Kidney (tissue), 14 donors: Measurements from ENCODE around the gene TPBGL. TPM values are rescaled to one million over a fixed set of nuclear protein-coding genes. Genes with fewer than 3 reads are reported as not detected.
A peak's percentile ranks its signal among the peaks of the same experiment; 100 is the strongest.

Experiments used
- DNase-seq, 5 donors: peaks; one replicate each; pipeline ENCODE4 v3.0.0-alpha.2; 2013 to 2020
- FAIRE-seq: peaks from 2 replicates; lab custom pipeline; 2012; peaks lifted over from hg19 to GRCh38; lab: Jason Lieb, UNC
- H3K27ac ChIP-seq, 2 donors: one replicate each; pipeline ENCODE4 v1.7.0; 2013; ENCODE audit warnings: low read depth in 2 of 2, low read length in 2 of 2, inconsistent platforms in 1 of 2
- H3K27me3 ChIP-seq: one replicate; pipeline ENCODE4 v1.7.1; 2013; ENCODE audit warnings: low read length, inconsistent platforms; ENCODE audit not compliant: control insufficient read depth, insufficient read depth
- H3K36me3 ChIP-seq, 3 donors: one replicate each; pipeline versions ENCODE4 v1.7.0 to v1.7.1; 2013; ENCODE audit warnings: low read length in 3 of 3, control low read depth in 1 of 3, inconsistent platforms in 1 of 3; ENCODE audit not compliant: insufficient read depth in 3 of 3, control insufficient read depth in 2 of 3
- H3K4me1 ChIP-seq, 3 donors: one replicate each; pipeline versions ENCODE4 v1.7.0 to v1.7.1; 2013; ENCODE audit warnings: low read length in 3 of 3, inconsistent platforms in 1 of 3, low read depth in 1 of 3; ENCODE audit not compliant: control insufficient read depth in 2 of 3, insufficient read depth in 2 of 3
- H3K4me3 ChIP-seq, 3 donors: one replicate each; pipeline versions ENCODE4 v1.7.0 to v1.8.1; 2013; ENCODE audit warnings: low read length in 3 of 3, control low read depth in 1 of 3, inconsistent platforms in 1 of 3
- H3K9ac ChIP-seq, 3 donors: one replicate each; pipeline versions ENCODE4 v1.7.0 to v1.7.1; 2013; ENCODE audit warnings: low read length in 3 of 3, control low read depth in 1 of 3, inconsistent platforms in 1 of 3
- H3K9me3 ChIP-seq, 3 donors: one replicate each; pipeline versions ENCODE4 v1.7.0 to v1.7.1; 2013; ENCODE audit warnings: low read length in 3 of 3, control low read depth in 1 of 3, inconsistent platforms in 1 of 3; ENCODE audit not compliant: control insufficient read depth in 2 of 3, insufficient read depth in 1 of 3
- intact Hi-C: fragments of 100-400 bp; cut with DNase I; formaldehyde crosslinking; loops from one replicate; pipeline ENCODE4 v1.11.1; 2022
- polyA plus RNA-seq: library from polyadenylated mRNA; stranded (reverse); fragments of 350-450 nt; fragmentation: Illumina TruSeq; extraction: RNeasy Lipid Tissue Mini Kit (QIAGEN cat#74804); gene quantifications from one replicate; pipeline ENCODE4 v1.2.3, GENCODE V29; 2014; ENCODE audit warnings: low read depth, low replicate concordance; ENCODE audit not compliant: insufficient read depth
- total RNA-seq: library from RNA; stranded (reverse); fragmentation: NEBNext Ultra II Directional; extraction: Animal tissue kit (Norgen Biotek cat#: 25700); gene quantifications from one replicate; pipeline ENCODE4 v1.2.1, GENCODE V29; 2021
- TF ChIP-seq, protein P1 (sequence below): IDR thresholded peaks from 3 replicates; pipeline ENCODE4 v1.5.1; 2012; ENCODE audit warnings: mild to moderate bottlenecking, moderate library complexity, borderline replicate concordance; ENCODE audit not compliant: insufficient read depth; ENCODE audit errors: extremely low read depth
- donor health status: control.
- donor health status: control.
- donor health status: control.
- donor health status: control.
- donor health status: control.
- donor health status: DM: yes; HTN: yes; CAD: no.
- donor health status: Normal renal cell carcinoma (clear cell type).

Gene TPBGL
- total and polyA plus RNA-seq, 2 donors from 2014 or later: 0.13 to 0.69 TPM

DNA sequence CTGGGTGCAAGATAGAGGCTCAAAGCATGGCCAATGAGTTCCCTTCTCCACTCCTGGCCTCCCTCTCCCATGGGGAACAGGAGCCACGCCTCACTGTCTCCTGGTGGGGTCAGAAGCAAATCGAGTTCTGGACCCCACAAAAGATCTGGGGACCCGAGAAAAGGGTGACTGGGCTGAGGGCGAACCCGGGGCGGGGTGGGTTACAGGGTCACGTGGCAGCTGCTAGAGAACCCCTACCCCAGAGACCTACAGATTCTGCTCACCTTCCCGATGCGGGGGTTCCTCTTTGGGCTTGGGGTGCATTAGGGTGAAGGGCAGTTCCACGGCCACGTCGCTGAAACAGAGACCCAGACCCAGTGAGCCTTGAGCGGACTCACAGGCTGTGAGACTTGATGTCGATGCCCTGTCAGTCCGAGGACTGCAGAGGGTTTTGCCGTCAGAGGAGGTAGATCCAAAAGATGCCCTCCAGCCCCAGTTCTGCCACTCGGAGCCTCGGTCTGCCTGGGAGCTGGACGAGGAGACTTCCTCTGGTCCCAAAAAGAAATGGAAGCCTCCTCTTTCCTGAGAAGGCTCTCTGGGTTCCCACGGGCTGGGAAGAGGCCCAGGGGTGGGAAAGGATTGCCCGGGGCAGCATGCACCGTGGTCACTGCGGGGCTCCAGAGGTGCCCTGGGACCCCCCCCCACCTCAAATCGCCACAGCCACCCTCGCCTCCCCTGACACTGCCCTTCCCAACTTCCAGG lies 28.2 kb downstream of the TPBGL start:
- Histone ChIP-seq H3K4me3 (no peak overlapping the region), H3K9me3 (no peaks in the 10 kb centered on the region), H3K9ac (no peak overlapping the region), H3K27ac (no peak overlapping the region), H3K36me3 (peaks cover 0 to 2% (median under 1%) of the 10 kb centered on the region in 3 donors), H3K4me1 (no peaks in the 10 kb centered on the region), H3K27me3 (no peaks in the 10 kb centered on the region)
- intact Hi-C loops: no loop called here
- DNase-seq (peak in 2 of 5 donors; percentile 34 to 57), FAIRE-seq (no peak)
- TF ChIP-seq, protein P1, sequence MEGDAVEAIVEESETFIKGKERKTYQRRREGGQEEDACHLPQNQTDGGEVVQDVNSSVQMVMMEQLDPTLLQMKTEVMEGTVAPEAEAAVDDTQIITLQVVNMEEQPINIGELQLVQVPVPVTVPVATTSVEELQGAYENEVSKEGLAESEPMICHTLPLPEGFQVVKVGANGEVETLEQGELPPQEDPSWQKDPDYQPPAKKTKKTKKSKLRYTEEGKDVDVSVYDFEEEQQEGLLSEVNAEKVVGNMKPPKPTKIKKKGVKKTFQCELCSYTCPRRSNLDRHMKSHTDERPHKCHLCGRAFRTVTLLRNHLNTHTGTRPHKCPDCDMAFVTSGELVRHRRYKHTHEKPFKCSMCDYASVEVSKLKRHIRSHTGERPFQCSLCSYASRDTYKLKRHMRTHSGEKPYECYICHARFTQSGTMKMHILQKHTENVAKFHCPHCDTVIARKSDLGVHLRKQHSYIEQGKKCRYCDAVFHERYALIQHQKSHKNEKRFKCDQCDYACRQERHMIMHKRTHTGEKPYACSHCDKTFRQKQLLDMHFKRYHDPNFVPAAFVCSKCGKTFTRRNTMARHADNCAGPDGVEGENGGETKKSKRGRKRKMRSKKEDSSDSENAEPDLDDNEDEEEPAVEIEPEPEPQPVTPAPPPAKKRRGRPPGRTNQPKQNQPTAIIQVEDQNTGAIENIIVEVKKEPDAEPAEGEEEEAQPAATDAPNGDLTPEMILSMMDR: no peak

DNA sequence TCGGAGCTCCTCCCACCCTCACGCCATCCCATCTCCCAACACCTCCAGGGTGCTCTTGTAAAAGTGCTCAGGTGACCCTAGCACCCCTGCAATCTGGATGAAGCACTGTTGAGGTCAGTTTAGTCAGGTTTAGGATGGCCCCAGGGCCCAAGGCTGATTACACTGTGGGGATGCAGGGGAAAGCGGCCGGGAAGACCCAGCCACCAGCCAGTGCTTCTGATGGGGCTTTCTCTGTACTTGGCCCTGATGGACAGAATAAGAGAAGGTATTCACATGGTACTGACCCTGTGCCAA lies 28.7 kb downstream of the TPBGL start:
- H3K4me3 ChIP-seq: no peak overlapping the region
- TF ChIP-seq, protein P1: no peak
- no peak for FAIRE-seq
- no peak overlapping the region for H3K9ac ChIP-seq
- H3K9me3 ChIP-seq: no peaks in the 10 kb centered on the region
- DNase-seq: no peak
- H3K27me3 ChIP-seq: no peaks in the 10 kb centered on the region
- no peaks in the 10 kb centered on the region for H3K4me1 ChIP-seq
- intact Hi-C loops: no loop called here
- H3K36me3 ChIP-seq: peaks cover 0 to 5% (median 2%) of the 10 kb centered on the region in 3 donors
- H3K27ac ChIP-seq: no peak overlapping the region

DNA sequence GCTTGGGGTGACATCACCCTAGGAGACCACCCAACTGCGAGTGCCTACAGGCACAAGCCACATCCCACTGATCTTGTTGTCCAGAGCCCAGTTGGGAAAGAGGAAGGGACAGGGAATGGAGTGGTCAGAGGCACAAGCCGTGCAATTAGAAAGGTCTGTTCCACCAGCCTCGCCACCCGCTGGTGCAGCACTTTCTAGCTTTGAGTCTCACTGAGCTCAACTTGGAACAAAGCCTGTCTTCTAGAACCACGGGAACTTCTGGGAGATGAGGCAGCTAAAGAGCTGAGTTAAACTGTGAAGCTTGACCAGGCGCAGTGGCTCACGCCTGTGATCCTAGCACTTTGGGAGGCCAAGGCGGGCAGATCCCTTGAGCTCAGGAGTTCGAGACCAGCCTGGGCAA lies 29.3 kb downstream of the TPBGL start:
- Histone ChIP-seq H3K9me3 (no peaks in the 10 kb centered on the region), H3K27ac (no peak overlapping the region), H3K4me3 (no peak overlapping the region), H3K4me1 (no peaks in the 10 kb centered on the region), H3K27me3 (no peaks in the 10 kb centered on the region), H3K9ac (no peak overlapping the region), H3K36me3 (peaks cover 0 to 5% (median 2%) of the 10 kb centered on the region in 3 donors)
- TF ChIP-seq, protein P1: no peak
- DNase-seq: peak in 2 of 5 donors; percentile 22 to 25
- FAIRE-seq: no peak
- intact Hi-C loops: no loop called here

DNA sequence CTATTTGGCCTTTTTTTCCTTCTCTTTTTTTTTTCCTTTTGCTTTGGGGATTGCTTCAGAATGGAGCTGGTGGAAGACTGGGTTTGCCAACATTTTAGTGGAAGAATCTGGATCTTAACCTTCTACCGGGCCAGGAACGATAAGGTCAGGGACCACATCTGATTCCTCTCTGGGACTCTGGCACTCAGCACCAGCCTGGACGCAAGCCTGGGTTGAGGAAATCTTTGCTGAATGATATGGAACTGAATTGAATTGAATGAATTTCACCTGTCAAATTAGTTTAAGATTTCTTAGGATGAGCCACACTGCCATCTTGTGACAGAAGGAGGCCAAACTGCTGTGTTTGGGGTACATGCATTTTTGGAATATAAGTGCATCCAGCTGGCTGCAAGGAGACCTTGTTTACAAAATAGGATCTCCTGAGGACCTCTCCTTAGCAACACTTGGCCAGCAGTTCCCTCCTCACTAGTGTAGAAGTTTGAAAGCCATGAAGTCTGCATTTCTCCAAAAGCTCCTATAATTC lies 30.4 kb downstream of the TPBGL start:
- Histone ChIP-seq H3K4me3 (no peak overlapping the region), H3K27ac (no peak overlapping the region), H3K36me3 (peaks cover 0 to 9% (median 2%) of the 10 kb centered on the region in 3 donors), H3K9ac (no peak overlapping the region), H3K4me1 (no peaks in the 10 kb centered on the region), H3K27me3 (no peaks in the 10 kb centered on the region), H3K9me3 (no peaks in the 10 kb centered on the region)
- TF ChIP-seq, protein P1: peak; percentile 15
- DNase-seq (peak in 2 of 5 donors; percentile 12 to 13), FAIRE-seq (no peak)
- intact Hi-C loops: no loop called here
